ENCODE data around the gene FUOM. TPM values are rescaled to one million over a fixed set of nuclear protein-coding genes. Genes with fewer than 3 reads are reported as not detected.

Gene FUOM
- total and polyA plus RNA-seq, 10 of the 15 experiments (the other 5 are each of a cell fraction or from before 2014, with no cell fraction given), result 1.8 to 41.7 (median 25.6) TPM

- TF ChIP-seq BCLAF1 (IDR thresholded peaks at IDR 0.05), result no peak
- no peak for TF ChIP-seq MYC (IDR thresholded peaks at IDR 0.05; ENCODE audit: insufficient read depth, insufficient read length, insufficient replicate concordance, low read length, severe bottlenecking)
Measured at GRCh38 chr10:133311570-133311969, 46.2 kb downstream of the FUOM start (continued).

GRCh38 chr10:133310789-133311188 lies 47.0 kb downstream of the FUOM start:
- 97% methylated on average over 8 of the region's 8 CpGs for WGBS (ENCODE audit: insufficient coverage, insufficient replicate concordance, low lambda C conversion rate, missing lambda C conversion rate)
- intact Hi-C loops (cut with micrococcal nuclease; ENCODE audit: unreplicated experiment), result no loop called here
- no peak for TF ChIP-seq ZBED1 (IDR thresholded peaks at IDR 0.05; ENCODE audit: borderline replicate concordance)
- TF ChIP-seq NR2F1 (conservative IDR thresholded peaks at IDR 0.05), result no peak
- no peak for TF ChIP-seq HDAC2 (IDR thresholded peaks at IDR 0.05)
- TF ChIP-seq SIN3A (IDR thresholded peaks at IDR 0.05; ENCODE audit: low read depth, low read length), result no peak
- no peak for TF ChIP-seq TARDBP (IDR thresholded peaks at IDR 0.05; ENCODE audit: borderline replicate concordance)
- no peak for TF ChIP-seq CBX5 (IDR thresholded peaks at IDR 0.05; ENCODE audit: low read depth)
- no peak for TF ChIP-seq ESRRA (IDR thresholded peaks at IDR 0.05; ENCODE audit: low read length)
- TF ChIP-seq DPF2 (IDR thresholded peaks at IDR 0.05), result no peak
- no peak for TF ChIP-seq ZNF274 (IDR thresholded peaks at IDR 0.05; ENCODE audit: insufficient read depth, insufficient read length)
- TF ChIP-seq CBX3 (IDR thresholded peaks at IDR 0.05; ENCODE audit: borderline replicate concordance, low read depth), result no peak
- TF ChIP-seq E4F1 (IDR thresholded peaks at IDR 0.05; ENCODE audit: borderline replicate concordance, partially characterized antibody), result no peak
- TF ChIP-seq SPI1 (IDR thresholded peaks at IDR 0.05; ENCODE audit: borderline replicate concordance, insufficient read depth, low read depth, low read length), result no peak
- ChIA-PET CTCF (interaction anchor here (1.5 kb wide), 1 partner anchor 10 kb away, joined by 3 read pairs; no protein-coding TSS in a partner anchor), POLR2A (no interaction called here), SMC1A (ENCODE audit: uncharacterized antibody, unreplicated experiment) (no interaction called here), RAD21 (ENCODE audit: unreplicated experiment) (no interaction called here)
- H3K27me3 ChIP-seq (replicated peaks in 1 of 2; ENCODE audit: control insufficient read depth in 2 of 2, insufficient read depth in 2 of 2, low read length in 1 of 2), result no peaks in the 10 kb centered on the region
- H3K9ac ChIP-seq (ENCODE audit: control insufficient read depth, insufficient read depth, low read length), result no peak overlapping the region
- in situ Hi-C loops (cut with MboI), result no loop called here
- FAIRE-seq (no peak), DNase-seq (ENCODE audit: low read depth, low spot score) (no peak), ATAC-seq (no peak)
- H3K79me2 ChIP-seq (ENCODE audit: control insufficient read depth, insufficient read depth, low read length), result peaks cover 26% of the 10 kb centered on the region
- H3K27ac ChIP-seq (ENCODE audit: control insufficient read depth, insufficient read depth), result no peak overlapping the region
- no TSS peak for BruUV-seq (replicated peaks)
- H2AFZ ChIP-seq (ENCODE audit: control insufficient read depth, low read depth, low read length), result no peak overlapping the region
- no peaks in the 10 kb centered on the region for H4K20me1 ChIP-seq (ENCODE audit: control insufficient read depth, insufficient read depth)
- H3K4me2 ChIP-seq (ENCODE audit: control insufficient read depth, insufficient read depth), result no peak overlapping the region
- H3K4me1 ChIP-seq (ENCODE audit: control insufficient read depth, insufficient read depth, low read length), result peaks cover 15% of the 10 kb centered on the region
- H3K4me3 ChIP-seq, result no peak overlapping the region
- H3K9me3 ChIP-seq (replicated peaks; ENCODE audit: control insufficient read depth, insufficient read depth, low read length), result no peaks in the 10 kb centered on the region
- peaks cover 0 to 4% of the 10 kb centered on the region in 2 experiments; a peak in 3 of 4 replicates for H3K36me3 ChIP-seq (ENCODE audit: control insufficient read depth in 2 of 2, insufficient read depth in 2 of 2, low read length in 1 of 2)
